ENCODE measurements around the gene MUC5AC. TPM values are rescaled to one million over a fixed set of nuclear protein-coding genes. Genes with fewer than 3 reads are reported as not detected.
A peak's percentile ranks its signal among the peaks of the same experiment; 100 is the strongest.

Gene MUC5AC
- total RNA-seq, 1 donor from 2014 or later, result 0.11 TPM

GRCh38 chr11:1202776-1203504 lies 45.2 kb downstream of the MUC5AC start:
- Histone ChIP-seq H3K9me3 (no peaks in the 10 kb centered on the region), H3K4me1 (no peaks in the 10 kb centered on the region), H3K36me3 (no peaks in the 10 kb centered on the region), H3K27ac (no peak overlapping the region), H3K4me3 (no peak overlapping the region), H3K27me3 (no peaks in the 10 kb centered on the region)
- intact Hi-C loops (cut with DNase I), result loop anchor here (1.0 to 10.0 kb wide), 3 partner anchors 102 to 372 kb away; partner anchors contain the start of gene TOLLIP
- peak in 1 of 2 donors; percentile 68 for DNase-seq (ENCODE audit: low spot score in 2 of 2)
- TF ChIP-seq, protein P1, sequence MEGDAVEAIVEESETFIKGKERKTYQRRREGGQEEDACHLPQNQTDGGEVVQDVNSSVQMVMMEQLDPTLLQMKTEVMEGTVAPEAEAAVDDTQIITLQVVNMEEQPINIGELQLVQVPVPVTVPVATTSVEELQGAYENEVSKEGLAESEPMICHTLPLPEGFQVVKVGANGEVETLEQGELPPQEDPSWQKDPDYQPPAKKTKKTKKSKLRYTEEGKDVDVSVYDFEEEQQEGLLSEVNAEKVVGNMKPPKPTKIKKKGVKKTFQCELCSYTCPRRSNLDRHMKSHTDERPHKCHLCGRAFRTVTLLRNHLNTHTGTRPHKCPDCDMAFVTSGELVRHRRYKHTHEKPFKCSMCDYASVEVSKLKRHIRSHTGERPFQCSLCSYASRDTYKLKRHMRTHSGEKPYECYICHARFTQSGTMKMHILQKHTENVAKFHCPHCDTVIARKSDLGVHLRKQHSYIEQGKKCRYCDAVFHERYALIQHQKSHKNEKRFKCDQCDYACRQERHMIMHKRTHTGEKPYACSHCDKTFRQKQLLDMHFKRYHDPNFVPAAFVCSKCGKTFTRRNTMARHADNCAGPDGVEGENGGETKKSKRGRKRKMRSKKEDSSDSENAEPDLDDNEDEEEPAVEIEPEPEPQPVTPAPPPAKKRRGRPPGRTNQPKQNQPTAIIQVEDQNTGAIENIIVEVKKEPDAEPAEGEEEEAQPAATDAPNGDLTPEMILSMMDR (IDR thresholded peaks at IDR 0.05), result peak; percentile 86 to 96 (median 87)

DNA sequence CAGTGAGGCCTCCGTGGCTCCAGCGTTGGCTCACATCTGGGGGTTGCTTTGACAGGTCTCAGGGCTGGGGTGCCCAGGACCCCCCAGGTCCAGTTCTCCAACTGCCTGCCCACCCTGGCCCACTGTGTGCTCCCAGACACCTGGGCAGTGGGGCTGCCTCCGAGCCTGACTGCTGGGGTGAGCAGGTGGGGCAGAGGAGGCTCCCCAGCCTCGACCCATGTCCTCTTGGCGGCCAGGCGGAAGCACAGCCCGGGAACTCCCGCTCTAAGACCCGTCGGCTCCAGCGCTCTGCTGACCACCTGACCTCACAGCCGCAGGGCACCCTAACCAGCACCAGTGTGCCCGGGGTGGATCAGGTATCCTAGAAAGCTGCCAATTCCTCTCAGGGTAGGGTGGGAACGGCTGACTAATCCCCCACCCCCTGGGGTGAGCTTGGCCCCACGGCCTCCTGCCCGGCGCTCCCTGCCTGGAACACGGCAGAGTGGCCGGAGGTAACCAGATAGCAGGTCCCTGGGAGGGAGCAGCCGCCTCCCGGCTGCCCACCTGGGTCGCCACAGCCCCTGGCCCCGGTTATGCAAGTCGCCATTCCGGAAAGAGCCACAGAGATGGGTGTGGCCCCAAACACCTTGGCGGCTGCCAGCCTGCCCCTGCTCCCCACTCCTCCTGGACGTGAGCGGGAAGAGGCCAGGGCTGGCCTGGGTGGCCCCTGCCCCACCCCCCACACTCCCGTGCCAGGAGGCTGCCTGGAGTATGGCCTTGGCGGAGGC lies 45.9 kb downstream of the MUC5AC start:
- no peaks in the 10 kb centered on the region for H3K9me3 ChIP-seq
- peak in 1 of 2 donors; percentile 63 for DNase-seq (ENCODE audit: low spot score in 2 of 2)
- TF ChIP-seq, protein P1 (IDR thresholded peaks at IDR 0.05), result no peak
- H3K36me3 ChIP-seq, result no peaks in the 10 kb centered on the region
- no peaks in the 10 kb centered on the region for H3K27me3 ChIP-seq
- H3K4me3 ChIP-seq, result no peak overlapping the region
- intact Hi-C loops (cut with DNase I), result loop anchor here (1.0 to 10.0 kb wide), 3 partner anchors 101 to 371 kb away; partner anchors contain the start of gene TOLLIP
- no peak overlapping the region for H3K27ac ChIP-seq
- no peaks in the 10 kb centered on the region for H3K4me1 ChIP-seq

DNA sequence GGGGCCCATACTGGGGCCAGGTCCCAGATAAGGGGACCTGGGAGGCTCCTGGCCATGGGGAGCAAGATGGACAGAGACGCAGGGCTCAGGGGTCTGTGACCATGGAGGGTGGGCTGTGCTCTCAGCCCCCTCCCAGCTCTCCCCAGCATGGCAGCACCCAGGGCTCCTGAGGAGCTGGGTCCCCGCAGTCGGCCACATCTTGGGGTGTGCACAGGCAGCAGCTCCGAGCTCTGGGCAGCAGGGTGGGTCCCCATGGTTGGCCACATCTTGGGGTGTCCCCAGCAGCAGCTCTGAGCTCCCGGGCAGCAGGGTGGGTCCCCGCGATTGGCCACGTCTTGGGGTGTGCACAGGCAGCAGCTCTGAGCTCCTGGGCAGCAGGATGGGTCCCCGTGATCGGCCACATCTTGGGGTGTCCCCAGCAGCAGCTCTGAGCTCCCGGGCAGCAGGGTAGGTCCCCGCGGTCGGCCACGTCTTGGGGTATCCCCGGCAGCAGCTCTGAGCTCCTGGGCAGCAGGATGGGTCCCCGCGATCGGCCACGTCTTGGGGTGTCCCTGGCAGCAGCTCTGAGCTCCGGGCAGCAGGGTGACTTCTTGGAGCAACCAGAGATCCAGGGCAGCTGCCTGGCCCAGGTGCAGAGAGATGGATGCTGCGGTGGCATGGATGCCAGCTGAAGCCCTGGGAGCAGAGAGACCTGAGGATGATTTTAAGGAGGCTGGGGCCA lies 46.8 kb downstream of the MUC5AC start:
- H3K4me3 ChIP-seq, result no peak overlapping the region
- H3K27ac ChIP-seq, result no peak overlapping the region
- DNase-seq (ENCODE audit: low spot score in 2 of 2), result no peak
- H3K36me3 ChIP-seq, result no peaks in the 10 kb centered on the region
- H3K27me3 ChIP-seq, result no peaks in the 10 kb centered on the region
- no peaks in the 10 kb centered on the region for H3K4me1 ChIP-seq
- TF ChIP-seq, protein P1 (IDR thresholded peaks at IDR 0.05), result no peak
- no peaks in the 10 kb centered on the region for H3K9me3 ChIP-seq
- intact Hi-C loops (cut with DNase I), result loop anchor here (10.0 kb wide), 1 partner anchor 100 kb away; the partner anchor contains the start of gene TOLLIP

GRCh38 chr11:1205121-1205986 lies 47.6 kb downstream of the MUC5AC start:
- Histone ChIP-seq H3K36me3 (no peaks in the 10 kb centered on the region), H3K9me3 (no peaks in the 10 kb centered on the region), H3K27me3 (no peaks in the 10 kb centered on the region), H3K4me3 (no peak overlapping the region), H3K4me1 (no peaks in the 10 kb centered on the region), H3K27ac (no peak overlapping the region)
- intact Hi-C loops (cut with DNase I), result loop anchor here (10.0 kb wide), 1 partner anchor 99 kb away; the partner anchor contains the start of gene TOLLIP
- DNase-seq (ENCODE audit: low spot score in 2 of 2), result peak in 1 of 2 donors; percentile 52
- TF ChIP-seq, protein P1 (IDR thresholded peaks at IDR 0.05), result no peak

- H3K27ac ChIP-seq, result no peak overlapping the region
- no peaks in the 10 kb centered on the region for H3K9me3 ChIP-seq
- no peaks in the 10 kb centered on the region for H3K27me3 ChIP-seq
- no peaks in the 10 kb centered on the region for H3K4me1 ChIP-seq
- peak in 1 of 2 donors; percentile 39 for DNase-seq (ENCODE audit: low spot score in 2 of 2)
- intact Hi-C loops (cut with DNase I), result loop anchor here (10.0 kb wide), 1 partner anchor 99 kb away; the partner anchor contains the start of gene TOLLIP
- no peak overlapping the region for H3K4me3 ChIP-seq
- TF ChIP-seq, protein P1 (IDR thresholded peaks at IDR 0.05), result no peak
- H3K36me3 ChIP-seq, result no peaks in the 10 kb centered on the region
Measured at GRCh38 chr11:1205987-1206331, 48.2 kb downstream of the MUC5AC start.

All from ascending aorta (tissue), 2 donors.